Raji (cell line): Measurements from ENCODE around the gene CWC25.

Experiments used
- POLR2A ChIP-seq: IDR thresholded peaks from 2 replicates; pipeline ENCODE4 v1.6.1; 2011; ENCODE audit warnings: low read depth, low read length, control low read depth; ENCODE audit not compliant: insufficient read depth

The CWC25 gene

DNA sequence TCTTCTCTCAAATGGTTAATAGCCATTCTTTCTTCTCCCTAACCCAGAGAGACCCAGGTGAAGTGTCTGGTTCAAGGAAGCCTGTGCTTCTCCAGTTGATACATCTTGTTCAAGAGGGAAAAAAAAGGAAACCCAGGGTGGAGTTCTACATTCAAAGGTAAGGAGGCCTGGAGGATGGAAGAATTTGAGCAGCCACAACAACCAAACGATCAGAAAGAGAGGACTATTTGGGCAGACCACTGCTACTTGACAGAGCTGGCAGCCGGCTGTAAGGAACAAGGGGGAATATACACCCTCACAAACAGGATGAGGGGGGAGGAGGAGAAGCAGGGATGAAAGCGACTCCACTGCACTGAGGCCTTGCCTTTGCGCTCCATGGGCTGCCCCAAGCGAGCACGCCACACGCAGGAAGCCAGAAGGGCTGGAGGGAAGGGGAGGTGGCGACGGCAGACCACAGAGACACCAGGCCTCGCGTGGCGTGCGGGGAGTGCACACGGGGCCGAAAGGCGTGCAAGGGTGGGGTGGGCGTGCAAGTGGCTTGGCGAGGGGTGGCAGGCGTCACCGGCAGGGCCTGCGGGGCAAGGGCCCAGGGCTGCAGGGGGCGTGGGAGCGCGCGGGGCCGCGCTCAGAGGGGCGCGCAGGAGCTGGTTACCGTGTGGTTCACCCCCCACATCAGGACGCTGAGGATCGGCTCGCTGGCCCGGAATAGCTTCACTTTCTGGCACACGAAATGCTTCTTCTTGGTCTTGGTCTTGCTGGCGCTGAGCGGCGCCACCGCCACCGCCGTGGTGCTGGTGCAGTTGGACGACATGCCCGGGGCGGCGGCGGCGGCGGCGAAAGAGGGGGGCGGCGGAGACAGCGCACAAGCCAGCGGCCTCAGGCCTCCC is 26.3 kb downstream of the CWC25 start:
- peak; percentile 54 for TF ChIP-seq POLR2A

DNA sequence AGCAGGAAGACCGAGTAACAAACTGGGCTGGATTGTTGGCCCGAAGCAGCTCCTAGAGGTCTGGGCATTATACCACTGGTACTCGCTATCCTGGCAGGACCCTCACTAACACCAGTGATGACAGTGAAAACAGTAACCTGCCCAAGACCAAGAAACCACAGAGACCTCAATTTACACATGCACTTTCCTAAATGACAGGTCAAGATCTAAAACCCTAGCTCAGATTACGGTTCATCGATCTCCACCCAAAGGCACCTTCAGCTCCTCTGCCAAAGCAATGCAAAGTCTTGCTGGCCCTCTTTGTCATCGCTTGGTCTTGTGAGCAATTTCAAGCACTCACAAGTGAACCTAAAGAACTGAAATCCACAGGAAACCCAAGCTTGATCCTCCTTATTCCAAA is 27.3 kb downstream of the CWC25 start:
- no peak for TF ChIP-seq POLR2A

DNA sequence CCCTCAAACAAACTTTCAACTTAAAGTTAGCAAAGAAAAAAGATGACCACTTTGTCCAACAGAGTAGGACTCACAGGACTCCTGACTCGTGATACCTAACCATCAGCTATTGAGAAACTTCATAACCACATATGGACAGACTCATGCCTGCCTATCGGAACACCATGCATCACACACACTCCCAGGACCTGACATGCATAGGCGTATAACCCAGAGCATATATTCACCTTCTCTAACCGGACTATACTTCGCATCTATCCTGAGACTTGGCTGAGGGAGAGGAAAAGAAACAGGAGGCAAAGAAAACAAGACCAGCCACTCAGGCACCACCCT is 28.0 kb downstream of the CWC25 start:
- no peak for TF ChIP-seq POLR2A

DNA sequence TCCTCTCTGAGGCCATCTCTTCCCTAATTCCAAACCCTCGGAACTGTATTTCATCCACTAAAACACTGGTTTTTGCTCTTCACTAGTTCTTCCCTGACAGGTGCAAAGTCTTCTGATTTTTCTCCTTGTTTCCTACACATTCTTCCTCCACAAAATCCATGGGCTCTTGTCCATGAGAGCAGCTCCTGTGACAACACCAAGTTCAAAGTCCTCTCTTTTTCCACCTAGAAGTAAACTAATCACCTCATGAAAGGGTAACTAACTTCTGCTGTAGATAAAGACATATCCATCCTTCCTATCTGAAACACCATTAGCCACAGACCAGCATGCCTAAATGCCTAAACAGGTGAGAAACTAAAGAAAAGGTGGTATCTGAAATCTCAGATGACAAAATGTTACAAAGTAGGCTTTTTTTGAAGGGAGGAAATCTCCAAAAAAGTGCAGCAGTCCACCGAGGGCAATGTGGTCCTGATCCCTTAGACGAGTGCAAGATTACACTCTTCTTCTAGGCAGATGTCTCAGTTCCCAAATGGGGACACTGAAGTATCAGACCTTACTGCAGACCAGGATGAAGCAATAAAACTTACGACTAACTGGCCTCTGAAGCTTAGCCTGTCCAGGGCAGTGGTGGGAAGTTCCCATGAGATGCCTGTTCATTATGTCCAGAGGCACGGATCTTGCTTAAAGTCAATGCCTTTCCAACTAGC is 28.5 kb downstream of the CWC25 start:
- TF ChIP-seq POLR2A, result no peak

DNA sequence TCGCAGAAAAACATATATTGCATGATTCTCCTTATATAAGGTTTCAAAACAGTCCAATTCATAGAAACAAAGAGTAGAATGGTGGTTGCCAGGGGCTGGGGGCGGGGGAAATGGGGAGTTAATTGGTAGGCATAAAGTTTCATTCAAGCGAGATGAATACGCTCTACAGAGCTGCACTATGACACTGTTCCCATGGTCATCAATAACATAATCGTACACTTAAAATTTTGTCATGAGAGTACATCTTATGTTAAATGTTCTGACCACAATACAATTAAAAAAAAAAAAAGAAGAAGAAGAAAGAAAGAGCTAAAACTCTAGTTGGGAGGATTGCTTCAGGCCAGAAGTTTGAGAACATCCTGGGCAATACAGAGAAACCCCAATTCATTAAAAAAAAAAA is 30.9 kb downstream of the CWC25 start:
- no peak for TF ChIP-seq POLR2A

DNA sequence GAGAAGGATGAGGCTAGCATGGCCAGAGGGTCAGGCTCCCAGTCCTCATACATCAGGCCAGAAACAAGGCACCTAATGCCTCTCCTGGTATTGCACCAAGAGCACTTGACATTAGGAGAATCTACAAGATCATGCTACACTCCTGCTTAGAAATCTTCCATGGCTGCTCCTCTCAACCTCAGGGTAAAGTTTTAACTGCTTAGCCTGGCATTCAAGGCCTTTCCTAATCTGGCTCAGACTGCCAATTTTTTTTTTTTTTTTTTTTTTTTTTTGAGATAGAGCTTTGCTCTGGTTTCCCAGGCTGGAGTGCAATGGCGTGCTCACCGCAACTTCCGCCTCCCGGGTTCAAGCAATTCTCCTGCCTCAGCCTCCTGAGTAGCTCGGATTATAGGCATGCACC is 34.0 kb downstream of the CWC25 start:
- no peak for TF ChIP-seq POLR2A

DNA sequence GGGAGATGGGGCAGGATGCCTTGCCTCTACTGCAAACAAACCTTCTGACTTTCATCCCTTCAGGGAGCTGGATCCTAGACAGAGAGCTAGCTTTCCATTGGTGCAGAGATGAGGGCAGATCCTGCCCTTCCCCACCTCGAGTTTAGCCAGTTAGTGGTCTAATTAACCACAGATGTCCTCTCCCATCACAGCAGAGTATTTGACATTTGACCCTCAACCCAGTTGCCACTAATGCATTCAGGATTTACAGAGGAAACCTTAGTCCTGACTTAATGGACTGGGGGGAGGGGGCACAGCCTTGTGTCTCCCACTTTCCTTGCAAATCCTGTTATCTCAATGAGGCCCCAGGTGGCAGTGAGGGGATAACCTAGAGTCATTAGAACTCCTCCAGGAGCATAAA is 35.9 kb downstream of the CWC25 start:
- no peak for TF ChIP-seq POLR2A

DNA sequence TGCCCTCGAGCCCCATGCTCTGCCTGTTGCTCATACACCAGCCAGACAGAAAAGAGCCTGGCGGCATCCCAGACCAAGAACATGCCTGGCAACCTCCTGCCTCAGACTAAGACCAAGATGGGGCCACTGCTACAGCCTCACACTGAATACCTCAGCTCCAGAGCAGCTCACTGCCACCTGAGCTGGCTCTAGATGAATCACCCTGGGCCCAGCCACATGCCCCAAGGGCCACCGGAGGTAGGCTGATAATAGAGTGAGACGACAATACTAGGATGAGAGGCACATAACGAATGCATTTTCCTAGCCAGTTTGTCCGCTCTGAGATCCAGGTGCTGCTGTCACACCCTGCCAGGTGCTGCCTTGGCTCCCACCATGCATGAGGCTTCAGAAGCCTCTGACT is 38.7 kb downstream of the CWC25 start:
- no peak for TF ChIP-seq POLR2A

DNA sequence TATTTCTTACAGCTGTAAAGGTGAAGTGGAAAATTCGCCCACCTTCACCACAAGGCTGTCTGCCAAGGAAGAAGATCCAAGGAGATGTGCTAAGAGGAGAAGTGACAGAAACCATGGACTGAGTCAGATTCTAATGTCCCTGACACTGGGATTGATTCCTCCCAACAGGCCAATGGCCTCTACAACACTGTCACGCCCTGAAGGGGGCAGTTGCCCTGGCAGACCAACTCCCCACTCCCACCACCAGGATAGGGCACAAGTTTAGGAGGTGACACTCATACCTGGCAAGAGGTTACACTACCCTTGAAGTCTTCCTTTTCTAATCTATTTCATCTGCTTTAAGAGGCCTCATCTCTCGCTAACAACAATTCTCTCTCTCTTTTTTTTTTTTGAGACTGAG is 41.9 kb downstream of the CWC25 start:
- no peak for TF ChIP-seq POLR2A

DNA sequence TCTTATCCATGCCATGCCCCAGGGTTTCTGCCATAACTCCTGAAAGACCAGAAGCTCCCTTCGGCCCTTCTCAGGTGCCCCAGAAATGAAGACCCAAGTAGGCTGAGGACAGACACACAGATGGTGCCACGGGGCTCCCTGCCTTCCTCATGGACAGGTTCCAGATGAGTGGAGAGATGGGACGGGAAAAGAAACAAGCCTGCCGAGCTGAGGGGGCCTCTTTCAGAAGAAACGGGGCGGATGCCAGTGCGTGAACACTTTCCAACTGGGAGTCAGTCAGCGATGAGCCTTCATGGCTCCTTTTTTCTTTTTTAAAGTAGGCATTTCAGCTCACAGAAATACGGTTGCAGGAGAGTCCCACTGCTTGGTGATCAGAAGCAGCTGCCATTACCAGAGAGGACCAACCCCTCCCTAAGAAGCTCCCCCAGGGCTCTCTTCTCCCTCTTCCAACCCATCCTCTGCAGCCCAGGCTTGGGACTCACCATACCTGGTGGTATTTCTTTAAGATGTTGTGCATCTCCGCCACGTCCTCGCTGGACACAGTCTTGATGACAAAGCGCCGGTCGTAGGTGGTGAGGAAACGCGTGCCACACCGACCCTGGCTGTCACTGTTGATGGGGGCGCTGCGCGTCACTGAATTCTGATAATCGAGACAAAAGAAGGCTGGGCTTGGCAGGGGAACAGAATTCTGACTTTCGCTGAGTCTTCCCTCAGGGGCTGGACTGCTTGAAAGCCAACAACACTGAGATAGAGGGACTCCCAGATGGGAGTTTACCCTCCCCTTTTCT is 45.0 kb downstream of the CWC25 start:
- TF ChIP-seq POLR2A, result no peak

DNA sequence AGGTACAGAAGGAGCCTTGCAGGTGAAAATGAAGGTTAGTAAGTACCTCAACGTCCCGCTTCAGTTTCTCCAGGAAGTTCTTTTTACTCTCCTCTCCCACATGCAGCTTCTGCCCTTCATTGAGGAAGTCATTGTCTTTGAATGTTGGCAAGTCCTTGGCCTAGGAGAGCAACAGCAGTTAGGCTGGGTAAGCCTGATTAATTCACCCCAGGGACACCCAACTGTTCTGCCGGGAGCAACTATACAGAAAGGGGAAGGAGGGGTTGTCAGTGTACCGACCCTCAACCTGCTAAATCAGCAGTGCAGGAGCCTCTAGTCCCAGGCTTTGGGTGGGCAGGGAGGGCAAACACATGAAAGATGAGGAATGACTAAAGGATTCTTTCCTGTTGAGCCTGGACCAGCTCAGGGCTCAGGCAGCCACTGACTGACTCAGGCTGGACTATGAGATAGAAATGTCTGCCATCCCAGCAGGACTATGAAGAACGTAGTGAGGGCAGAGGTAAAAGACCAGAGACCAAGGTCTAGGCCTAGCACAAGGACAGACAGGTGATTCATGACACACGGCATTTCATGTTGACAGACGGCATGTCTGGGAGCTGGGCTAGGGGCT is 47.4 kb downstream of the CWC25 start:
- no peak for TF ChIP-seq POLR2A

DNA sequence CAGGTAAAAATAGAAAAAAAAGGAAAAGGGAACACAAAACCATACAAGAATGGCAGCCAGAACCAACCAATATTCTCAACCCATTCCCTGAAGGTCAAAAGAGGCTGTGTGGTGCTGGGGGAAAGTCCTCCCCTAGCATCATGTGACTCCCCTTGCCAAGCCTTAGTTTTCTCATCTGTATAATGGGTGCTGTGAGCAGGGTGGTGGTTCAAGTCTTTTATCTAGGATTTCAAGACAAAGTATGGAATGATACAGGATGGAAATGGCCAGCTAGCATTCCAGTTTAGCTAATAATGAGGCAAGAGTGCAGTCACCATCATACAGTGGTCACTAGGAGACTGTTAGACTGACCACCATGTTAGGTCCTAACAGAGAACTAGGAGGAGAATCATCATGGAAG is 51.9 kb downstream of the CWC25 start:
- TF ChIP-seq POLR2A, result no peak

DNA sequence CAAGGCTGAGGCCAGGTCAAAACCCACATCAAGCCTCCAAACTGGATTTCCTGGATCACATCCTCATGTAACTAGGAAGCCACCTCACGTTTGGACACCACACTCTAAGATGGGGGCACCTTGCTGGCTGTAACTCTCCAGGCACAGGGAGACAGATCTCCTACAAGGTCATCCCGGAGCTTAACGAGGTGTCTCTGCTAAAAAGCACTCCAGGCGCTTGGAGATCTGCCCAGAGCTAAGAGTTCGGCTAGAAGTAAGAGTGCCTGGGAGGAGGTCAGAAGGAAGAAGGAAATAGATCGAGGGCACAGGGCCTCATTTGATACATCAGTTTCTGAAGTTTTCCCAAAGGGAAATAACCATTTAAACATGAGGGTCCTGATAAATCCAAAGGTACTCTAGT is 56.7 kb downstream of the CWC25 start:
- TF ChIP-seq POLR2A, result no peak

DNA sequence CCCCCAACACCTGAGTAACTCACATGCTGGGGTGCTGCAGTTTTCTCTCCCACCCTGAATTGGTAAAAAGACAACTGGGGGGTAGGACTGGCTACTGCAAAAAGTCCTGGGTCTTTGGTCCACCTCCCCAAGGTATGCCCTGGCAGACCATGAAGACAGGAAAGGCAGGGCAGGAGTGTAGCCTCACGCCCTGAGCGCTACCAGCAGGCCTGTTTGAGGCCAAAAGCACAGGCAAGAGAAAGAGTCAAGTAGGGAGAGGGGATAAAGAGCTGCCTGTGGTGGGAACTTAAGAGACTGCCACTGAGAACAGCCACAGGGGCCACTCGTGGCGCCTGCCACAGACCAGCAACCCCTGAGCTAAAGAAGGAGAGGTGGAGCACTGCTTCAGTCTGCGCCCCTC is 58.8 kb downstream of the CWC25 start:
- TF ChIP-seq POLR2A, result no peak

DNA sequence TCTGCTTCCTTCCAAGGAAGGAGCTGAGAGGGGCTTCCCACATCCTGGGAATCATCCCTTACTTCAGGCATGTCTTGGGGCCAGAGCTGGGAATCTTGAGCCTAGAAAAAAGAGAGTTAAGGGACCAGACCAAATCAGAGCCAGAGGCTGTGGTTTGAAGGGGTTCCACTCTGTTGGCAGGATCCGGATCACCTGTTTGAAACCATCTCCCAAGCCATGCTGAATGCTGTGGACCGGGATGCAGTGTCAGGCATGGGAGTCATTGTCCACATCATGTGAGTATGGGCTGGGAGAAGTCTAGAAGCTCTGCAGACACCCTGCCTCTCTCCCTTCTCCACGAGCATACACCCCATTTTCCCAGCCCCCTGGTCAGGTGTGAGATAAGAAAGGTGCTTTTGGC is 62.9 kb downstream of the CWC25 start:
- no peak for TF ChIP-seq POLR2A
